ENCODE measurements around the gene SAMD11. TPM values are rescaled to one million over a fixed set of nuclear protein-coding genes. Genes with fewer than 3 reads are reported as not detected.
A peak's percentile ranks its signal among the peaks of the same experiment; 100 is the strongest.

SAMD11 gene
- polyA plus RNA-seq, 2 of the 4 experiments (the other 2 are of a cell fraction) = 22.4 to 52.8 TPM

- Histone ChIP-seq H3K4me1 (peaks cover 24% of the 10 kb centered on the region; the same call in 2 of the 3 replicates), H3K4me2 (no peak overlapping the region), H3K9me3 (no peaks in the 10 kb centered on the region), H3K4me3 (no peak overlapping the region), H3K27ac (no peak overlapping the region)
- ChIA-PET CTCF (interaction anchor here (1.1 to 6.9 kb wide), 4 partner anchors 12 to 59 kb away, joined by 4 to 84 read pairs (median 5); no protein-coding TSS in a partner anchor), POLR2A (no interaction called here)
- no peak for DNase-seq (ENCODE audit: low read depth in 1 of 2, low spot score in 1 of 2)
- 86% methylated on average over 24 of the region's 40 CpGs for WGBS (ENCODE audit: missing lambda C conversion rate)
- no peak for ATAC-seq
- TF ChIP-seq EHF (CRISPR knock-in tag; IDR thresholded peaks at IDR 0.05) (no peak), MYC (IDR thresholded peaks at IDR 0.05; ENCODE audit: borderline replicate concordance, low read length) (no peak), TFCP2L1 (CRISPR knock-in tag; IDR thresholded peaks at IDR 0.05) (no peak), ZFP36 (IDR thresholded peaks at IDR 0.05; ENCODE audit: borderline replicate concordance, partially characterized antibody) (no peak), ZC3H11A (IDR thresholded peaks at IDR 0.05) (no peak), BHLHE40 (IDR thresholded peaks at IDR 0.05; ENCODE audit: low read depth, low read length) (no peak), RCOR1 (IDR thresholded peaks at IDR 0.05; ENCODE audit: low read depth, low read length) (no peak)
- TF ChIP-seq, protein P1, sequence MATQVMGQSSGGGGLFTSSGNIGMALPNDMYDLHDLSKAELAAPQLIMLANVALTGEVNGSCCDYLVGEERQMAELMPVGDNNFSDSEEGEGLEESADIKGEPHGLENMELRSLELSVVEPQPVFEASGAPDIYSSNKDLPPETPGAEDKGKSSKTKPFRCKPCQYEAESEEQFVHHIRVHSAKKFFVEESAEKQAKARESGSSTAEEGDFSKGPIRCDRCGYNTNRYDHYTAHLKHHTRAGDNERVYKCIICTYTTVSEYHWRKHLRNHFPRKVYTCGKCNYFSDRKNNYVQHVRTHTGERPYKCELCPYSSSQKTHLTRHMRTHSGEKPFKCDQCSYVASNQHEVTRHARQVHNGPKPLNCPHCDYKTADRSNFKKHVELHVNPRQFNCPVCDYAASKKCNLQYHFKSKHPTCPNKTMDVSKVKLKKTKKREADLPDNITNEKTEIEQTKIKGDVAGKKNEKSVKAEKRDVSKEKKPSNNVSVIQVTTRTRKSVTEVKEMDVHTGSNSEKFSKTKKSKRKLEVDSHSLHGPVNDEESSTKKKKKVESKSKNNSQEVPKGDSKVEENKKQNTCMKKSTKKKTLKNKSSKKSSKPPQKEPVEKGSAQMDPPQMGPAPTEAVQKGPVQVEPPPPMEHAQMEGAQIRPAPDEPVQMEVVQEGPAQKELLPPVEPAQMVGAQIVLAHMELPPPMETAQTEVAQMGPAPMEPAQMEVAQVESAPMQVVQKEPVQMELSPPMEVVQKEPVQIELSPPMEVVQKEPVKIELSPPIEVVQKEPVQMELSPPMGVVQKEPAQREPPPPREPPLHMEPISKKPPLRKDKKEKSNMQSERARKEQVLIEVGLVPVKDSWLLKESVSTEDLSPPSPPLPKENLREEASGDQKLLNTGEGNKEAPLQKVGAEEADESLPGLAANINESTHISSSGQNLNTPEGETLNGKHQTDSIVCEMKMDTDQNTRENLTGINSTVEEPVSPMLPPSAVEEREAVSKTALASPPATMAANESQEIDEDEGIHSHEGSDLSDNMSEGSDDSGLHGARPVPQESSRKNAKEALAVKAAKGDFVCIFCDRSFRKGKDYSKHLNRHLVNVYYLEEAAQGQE (IDR thresholded peaks at IDR 0.05) = no peak
- TF ChIP-seq, protein P2, sequence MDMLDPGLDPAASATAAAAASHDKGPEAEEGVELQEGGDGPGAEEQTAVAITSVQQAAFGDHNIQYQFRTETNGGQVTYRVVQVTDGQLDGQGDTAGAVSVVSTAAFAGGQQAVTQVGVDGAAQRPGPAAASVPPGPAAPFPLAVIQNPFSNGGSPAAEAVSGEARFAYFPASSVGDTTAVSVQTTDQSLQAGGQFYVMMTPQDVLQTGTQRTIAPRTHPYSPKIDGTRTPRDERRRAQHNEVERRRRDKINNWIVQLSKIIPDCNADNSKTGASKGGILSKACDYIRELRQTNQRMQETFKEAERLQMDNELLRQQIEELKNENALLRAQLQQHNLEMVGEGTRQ (IDR thresholded peaks at IDR 0.05) = no peak
- no peak for FAIRE-seq
These were observed 5.3 kb downstream of the SAMD11 start for GRCh38 chr1:928825-929661.

DNA sequence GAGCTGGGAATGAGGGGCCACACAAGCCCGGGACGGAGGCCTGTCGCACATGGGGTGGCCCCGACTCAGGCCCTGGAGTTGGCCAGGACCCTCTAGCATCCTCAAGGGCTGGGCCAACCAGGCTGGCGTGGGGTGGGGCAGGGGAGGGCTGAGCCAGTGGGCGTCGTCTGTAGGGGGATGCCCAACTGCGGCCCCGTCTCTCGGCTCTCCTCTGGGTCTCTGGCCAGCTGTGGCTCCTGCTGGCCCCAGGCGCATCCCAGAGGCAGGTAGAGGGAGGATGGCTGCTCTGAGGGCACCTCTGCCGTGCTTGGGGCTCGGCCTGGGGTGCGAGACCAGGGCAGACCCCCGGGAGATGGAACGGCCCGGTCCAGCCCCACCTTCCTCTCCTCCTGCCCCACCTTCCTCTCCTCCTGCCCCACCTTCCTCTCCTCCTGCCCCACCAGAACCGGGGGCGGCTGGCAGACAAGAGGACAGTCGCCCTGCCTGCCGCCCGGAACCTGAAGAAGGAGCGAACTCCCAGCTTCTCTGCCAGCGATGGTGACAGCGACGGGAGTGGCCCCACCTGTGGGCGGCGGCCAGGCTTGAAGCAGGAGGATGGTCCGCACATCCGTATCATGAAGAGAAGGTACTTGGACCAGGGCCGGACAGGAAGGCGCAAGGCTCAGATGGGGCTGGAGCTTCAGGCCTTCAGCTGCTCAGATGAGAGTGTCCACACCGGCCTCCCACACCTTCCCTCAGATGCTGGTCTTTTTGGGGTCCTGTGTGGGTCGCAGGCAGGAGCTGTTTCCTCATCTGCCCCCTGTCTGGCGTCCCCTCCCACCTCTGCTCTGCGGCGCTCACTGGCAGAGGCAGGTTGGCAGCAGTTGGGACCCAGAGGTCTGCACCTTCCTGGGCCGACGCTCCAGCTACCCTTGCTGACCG is 6.2 kb downstream of the SAMD11 start:
- Histone ChIP-seq H3K4me1 (peaks cover 24% of the 10 kb centered on the region; the same call in 2 of the 3 replicates), H3K4me3 (no peak overlapping the region), H3K9me3 (no peaks in the 10 kb centered on the region), H3K4me2 (no peak overlapping the region), H3K27ac (peak overlapping the region in 1 of 2 experiments; percentile 46; a peak in 1 of 6 replicates)
- POLR2A ChIA-PET = interaction anchor here (0.9 kb wide), 1 partner anchor 10 kb away, joined by 3 read pairs; no protein-coding TSS in a partner anchor
- TF ChIP-seq MYC (IDR thresholded peaks at IDR 0.05; ENCODE audit: borderline replicate concordance, low read length) (no peak), RFX5 (IDR thresholded peaks at IDR 0.05) (no peak), ESRRA (IDR thresholded peaks at IDR 0.05; ENCODE audit: borderline replicate concordance, low read length) (no peak), KDM5A (IDR thresholded peaks at IDR 0.05) (no peak), MAZ (IDR thresholded peaks at IDR 0.05; ENCODE audit: borderline replicate concordance, low read depth, low read length) (no peak), HOXA7 (CRISPR knock-in tag; IDR thresholded peaks at IDR 0.05) (no peak)
- TF ChIP-seq, protein P3, sequence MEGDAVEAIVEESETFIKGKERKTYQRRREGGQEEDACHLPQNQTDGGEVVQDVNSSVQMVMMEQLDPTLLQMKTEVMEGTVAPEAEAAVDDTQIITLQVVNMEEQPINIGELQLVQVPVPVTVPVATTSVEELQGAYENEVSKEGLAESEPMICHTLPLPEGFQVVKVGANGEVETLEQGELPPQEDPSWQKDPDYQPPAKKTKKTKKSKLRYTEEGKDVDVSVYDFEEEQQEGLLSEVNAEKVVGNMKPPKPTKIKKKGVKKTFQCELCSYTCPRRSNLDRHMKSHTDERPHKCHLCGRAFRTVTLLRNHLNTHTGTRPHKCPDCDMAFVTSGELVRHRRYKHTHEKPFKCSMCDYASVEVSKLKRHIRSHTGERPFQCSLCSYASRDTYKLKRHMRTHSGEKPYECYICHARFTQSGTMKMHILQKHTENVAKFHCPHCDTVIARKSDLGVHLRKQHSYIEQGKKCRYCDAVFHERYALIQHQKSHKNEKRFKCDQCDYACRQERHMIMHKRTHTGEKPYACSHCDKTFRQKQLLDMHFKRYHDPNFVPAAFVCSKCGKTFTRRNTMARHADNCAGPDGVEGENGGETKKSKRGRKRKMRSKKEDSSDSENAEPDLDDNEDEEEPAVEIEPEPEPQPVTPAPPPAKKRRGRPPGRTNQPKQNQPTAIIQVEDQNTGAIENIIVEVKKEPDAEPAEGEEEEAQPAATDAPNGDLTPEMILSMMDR (IDR thresholded peaks at IDR 0.05) = no peak
- TF ChIP-seq, protein P1 (IDR thresholded peaks at IDR 0.05) = no peak
- CTCF ChIA-PET = interaction anchor here (0.7 to 6.9 kb wide), 5 partner anchors 12 to 60 kb away, joined by 3 to 84 read pairs (median 4); no protein-coding TSS in a partner anchor
- DNase-seq (ENCODE audit: low read depth in 1 of 2, low spot score in 1 of 2) (no peak), FAIRE-seq (no peak), ATAC-seq (no peak)
- 94% methylated on average over 21 of the region's 40 CpGs for WGBS (ENCODE audit: missing lambda C conversion rate)
